G401.6 (cell line): ENCODE measurements around the gene MACF1.
"Not testable (repeated sequence)": the region's sequence is repeated elsewhere in the genome, so short reads cannot be mapped to it uniquely, and the experiment has no call there.

Experiments
- FAIRE-seq: peaks from 2 replicates; lab custom pipeline; 2012; peaks lifted over from hg19 to GRCh38; lab: Jason Lieb, UNC

MACF1 gene

DNA sequence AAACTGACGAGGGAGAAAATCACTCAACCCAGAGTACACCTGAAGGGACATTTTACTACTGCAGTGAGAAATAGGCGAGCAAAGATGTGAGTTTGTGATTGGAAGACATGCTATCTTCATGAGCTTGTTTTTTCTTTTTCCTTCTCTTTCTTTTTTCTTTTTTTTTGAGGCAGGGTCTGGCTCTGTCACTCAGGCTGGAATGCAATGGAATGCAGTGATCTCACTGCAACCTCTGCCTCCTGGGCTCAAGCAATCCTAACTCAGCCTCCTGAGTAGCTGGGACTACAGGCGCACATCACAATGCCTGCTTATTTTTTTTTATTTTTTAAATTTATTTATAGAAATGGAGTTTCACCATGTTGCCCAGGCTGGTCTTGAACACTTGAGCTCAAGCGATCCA is 312.3 kb downstream of the MACF1 start:
- not testable (repeated sequence) for FAIRE-seq

DNA sequence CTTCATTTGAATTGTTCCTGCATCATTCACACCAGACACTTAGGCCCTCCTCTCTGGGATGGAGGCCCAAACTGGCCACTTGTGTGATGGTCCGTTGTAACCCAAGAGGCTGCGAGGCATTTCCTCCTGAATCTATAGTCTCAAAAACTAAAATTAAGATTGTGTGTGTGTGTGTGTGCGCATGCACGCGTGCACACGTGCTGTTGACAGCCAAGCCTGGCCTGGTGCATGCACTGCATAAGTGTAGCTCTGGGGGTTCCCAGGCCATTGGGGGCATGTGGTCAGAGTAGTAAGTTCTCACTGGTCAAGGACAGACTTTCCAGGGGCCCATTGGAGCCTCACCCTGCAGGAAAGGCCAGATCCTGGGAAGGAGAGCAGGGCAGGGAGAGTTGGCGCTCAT is 313.4 kb downstream of the MACF1 start:
- FAIRE-seq: not testable (repeated sequence)

DNA sequence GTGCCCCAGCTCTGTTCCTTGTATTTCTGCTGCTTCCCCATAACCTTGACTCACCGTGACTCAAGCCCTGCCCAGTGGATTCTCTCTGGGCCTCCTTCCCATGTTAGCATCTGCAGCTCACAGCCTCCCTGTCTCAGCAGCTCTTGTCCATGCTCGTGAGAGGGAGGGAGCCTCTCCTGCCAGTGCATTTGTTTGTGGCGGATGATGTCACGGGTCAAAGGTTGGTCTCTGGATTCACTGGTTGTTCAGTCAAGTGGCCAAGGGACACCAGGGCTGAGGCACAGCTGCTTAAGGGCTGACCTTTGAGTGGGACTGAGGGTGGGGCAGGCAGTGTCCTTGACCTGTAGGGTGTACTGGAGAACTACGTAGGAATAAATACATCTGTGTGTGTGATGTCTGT is 314.9 kb downstream of the MACF1 start:
- not testable (repeated sequence) for FAIRE-seq

GRCh38 chr1:39522221-39522620 is 317.7 kb downstream of the MACF1 start:
- not testable (repeated sequence) for FAIRE-seq

DNA sequence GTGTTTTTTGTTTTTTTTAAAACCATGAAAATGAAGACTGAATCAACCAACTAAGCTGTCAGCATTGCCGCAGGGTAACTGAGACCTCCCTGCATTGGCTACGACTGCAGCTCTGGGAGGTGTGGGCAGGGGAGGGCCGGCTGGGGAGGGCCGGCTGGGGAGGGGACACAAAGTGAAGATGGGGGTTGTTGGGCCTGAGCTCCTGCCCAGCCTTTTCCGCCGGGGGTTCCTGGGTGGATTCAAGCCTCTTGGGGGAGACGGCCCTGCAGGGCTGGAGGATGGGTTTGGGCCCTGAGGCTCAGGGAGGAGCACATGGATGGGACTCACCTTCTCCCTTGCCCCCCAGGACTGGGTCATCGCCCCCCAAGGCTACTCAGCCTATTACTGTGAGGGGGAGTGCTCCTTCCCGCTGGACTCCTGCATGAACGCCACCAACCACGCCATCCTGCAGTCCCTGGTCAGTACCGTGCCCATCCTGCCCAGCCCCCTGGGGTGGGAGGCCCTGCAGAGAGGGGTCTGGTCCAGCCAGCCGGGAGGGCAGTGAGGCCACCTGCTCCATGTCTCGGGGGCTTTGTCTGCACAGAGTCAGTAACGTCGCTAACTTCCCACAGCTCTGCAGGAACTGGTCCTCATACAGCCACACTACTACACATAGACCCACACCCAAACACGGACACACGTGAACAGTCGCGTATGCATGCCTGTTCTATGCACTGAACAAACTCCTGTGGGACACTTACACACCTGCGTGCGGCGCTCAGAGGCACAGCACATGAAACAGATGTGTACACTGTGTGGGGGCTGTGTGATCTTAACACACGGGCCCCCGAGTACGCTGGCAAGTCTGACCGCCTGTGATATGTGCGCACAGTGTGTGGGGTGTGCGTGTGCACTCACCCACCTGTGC is 318.4 kb downstream of the MACF1 start:
- no peak for FAIRE-seq

- no peak for FAIRE-seq
These were observed 319.7 kb downstream of the MACF1 start for GRCh38 chr1:39524171-39524570.

DNA sequence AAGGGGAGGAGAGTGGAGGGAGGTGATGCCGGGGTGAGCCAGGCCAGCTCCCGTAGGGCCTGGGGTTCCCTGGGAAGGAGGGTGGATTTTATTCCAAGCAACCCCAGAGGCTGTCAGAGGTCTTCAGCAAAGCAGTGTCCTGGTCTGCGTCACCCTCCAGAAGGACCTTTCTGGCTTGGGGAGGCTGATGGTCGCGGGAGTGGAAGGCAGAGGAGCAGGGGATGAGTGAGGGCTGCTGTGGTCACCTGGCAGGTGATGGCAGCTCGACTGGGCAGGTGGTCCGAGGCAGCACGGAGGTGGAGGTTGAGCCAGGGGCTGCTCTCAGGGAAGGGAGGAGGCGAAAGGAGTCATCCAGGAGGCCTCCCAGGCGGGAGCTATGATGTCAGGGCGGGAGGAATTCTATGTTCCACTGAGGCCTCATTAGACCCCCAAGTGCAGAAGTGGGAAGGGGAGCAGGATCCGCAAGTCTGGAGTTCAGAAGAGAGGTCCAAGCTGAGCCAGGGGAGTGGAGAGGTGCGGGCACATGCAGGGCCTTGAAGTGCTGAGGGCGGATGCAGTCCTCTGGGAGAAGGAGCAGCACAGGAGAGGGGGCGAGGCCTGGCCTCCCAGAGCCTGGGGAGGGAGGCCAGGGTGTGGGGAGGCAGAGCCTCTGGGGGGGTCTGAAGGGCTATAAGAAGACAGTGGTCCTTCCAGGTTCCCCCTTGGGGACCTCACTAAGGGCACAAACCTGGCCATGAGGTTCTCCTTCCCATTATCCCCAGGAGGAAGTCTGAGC is 320.3 kb downstream of the MACF1 start:
- no peak for FAIRE-seq

DNA sequence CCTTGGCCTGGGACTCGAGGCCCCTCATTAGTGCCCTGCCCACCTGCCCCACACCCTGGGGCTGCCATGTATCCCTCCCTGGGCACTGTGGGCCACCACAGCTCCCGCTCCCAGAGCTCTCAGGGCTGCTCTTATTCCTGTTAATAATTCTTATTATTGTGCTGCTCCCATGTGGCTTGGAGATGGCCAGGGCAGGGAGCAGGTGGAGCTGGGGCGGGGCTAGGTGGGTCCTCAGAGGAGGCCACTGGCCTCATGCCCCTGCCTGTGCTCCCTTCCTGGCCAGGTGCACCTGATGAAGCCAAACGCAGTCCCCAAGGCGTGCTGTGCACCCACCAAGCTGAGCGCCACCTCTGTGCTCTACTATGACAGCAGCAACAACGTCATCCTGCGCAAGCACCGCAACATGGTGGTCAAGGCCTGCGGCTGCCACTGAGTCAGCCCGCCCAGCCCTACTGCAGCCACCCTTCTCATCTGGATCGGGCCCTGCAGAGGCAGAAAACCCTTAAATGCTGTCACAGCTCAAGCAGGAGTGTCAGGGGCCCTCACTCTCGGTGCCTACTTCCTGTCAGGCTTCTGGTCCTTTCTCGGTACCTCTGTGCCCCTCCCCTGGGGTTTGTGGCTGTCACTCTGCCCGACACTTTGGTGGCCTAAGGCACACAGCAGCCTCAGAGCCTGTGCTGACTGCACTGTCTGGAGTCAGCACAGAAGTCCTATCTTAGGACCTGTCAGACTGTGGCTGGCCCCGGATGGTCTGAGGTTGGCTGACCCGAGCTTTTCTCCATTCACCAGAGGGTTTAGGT is 321.1 kb downstream of the MACF1 start:
- FAIRE-seq: no peak

- no peak for FAIRE-seq
These were observed 322.1 kb downstream of the MACF1 start for GRCh38 chr1:39526466-39527189.

DNA sequence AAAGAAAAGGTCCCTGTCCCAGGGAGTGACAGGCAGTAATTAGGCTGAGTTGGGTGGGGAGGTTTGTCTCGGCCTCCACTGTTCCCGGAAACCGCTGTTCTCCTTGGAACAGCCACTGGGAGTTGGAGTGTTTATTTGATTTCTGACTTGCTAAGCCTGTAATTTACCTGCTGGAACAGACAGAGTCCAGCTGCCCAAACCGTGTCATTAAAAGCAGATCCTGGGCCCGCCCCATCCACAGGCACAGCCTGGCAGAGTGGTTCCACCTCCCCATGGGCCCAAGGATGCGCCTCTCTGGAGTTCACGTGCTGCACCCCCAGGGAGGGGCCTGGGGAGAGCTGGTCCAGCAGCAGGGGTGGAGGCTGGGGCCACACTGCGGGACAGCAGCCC is 322.7 kb downstream of the MACF1 start:
- FAIRE-seq: not testable (repeated sequence)

- no peak for FAIRE-seq
These were observed 323.6 kb downstream of the MACF1 start for GRCh38 chr1:39528082-39528481.

DNA sequence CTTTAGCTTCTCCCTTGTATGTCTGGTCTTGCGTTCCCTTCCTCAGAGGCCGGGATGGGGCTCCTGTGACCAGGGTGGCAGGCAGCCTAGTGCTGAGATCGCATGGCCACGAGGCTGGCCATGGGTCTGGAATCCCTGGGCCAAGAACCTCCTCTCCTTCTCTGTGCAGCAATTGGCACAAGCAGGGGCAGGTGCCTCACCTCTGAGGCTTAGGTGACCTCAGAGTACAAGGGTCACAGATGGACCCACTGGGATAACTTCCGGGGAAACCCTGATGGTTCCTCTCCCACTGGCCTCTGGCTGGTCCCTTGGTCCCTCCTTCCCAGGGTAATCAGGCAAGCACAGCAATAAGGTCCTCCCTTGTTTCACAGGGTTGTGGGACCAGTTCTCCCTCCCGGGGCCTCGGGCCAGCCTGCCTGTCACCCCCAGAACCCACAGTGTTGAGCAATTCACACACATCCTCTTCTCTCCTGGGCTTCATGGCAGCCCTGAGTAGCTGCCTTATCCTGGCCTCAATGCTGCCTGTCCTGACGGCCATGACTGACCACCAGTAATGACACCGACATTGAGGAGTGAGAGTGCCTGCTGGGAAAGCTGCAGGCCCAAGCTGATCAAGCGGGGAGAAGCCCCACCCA is 325.5 kb downstream of the MACF1 start:
- FAIRE-seq: no peak

GRCh38 chr1:39531526-39531925 is 327.0 kb downstream of the MACF1 start:
- FAIRE-seq: no peak

- FAIRE-seq: no peak
These were observed 328.9 kb downstream of the MACF1 start for GRCh38 chr1:39533442-39533841.
